ENCODE measurements around the gene ERN1. TPM values are rescaled to one million over a fixed set of nuclear protein-coding genes. Genes with fewer than 3 reads are reported as not detected.

Gene ERN1
- total RNA-seq, 1 donor from 2014 or later = 12.1 TPM

DNA sequence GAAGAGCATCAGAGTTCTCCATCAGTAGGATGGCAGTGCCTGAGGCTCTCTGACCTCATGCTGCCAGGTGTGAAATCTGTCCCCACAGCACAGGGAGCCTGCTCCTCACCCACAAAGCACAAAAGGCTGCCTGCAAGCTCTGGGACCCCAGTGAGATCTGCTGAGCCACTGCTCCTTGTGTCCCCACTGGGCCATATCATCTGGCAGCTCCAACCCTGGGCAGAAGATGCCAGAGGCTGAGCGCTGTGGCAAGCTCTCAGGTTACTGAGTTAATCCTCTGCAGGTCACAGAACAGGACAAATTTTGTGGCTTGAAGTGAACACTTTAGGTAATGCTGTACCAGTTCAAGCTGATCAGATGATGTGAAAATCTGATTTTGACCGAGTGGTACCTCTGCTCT, 26.7 kb upstream of the ERN1 start:
- Mint-ChIP-seq H3K4me3 (no peak overlapping the region), H3K27me3 (no peaks in the 10 kb centered on the region), H3K9me3 (no peaks in the 10 kb centered on the region), H3K27ac (no peak overlapping the region), H3K36me3 (peaks cover 12% of the 10 kb centered on the region), H3K4me1 (ENCODE audit: unreplicated experiment) (peaks cover 40% of the 10 kb centered on the region)
- TF ChIP-seq, protein P1, sequence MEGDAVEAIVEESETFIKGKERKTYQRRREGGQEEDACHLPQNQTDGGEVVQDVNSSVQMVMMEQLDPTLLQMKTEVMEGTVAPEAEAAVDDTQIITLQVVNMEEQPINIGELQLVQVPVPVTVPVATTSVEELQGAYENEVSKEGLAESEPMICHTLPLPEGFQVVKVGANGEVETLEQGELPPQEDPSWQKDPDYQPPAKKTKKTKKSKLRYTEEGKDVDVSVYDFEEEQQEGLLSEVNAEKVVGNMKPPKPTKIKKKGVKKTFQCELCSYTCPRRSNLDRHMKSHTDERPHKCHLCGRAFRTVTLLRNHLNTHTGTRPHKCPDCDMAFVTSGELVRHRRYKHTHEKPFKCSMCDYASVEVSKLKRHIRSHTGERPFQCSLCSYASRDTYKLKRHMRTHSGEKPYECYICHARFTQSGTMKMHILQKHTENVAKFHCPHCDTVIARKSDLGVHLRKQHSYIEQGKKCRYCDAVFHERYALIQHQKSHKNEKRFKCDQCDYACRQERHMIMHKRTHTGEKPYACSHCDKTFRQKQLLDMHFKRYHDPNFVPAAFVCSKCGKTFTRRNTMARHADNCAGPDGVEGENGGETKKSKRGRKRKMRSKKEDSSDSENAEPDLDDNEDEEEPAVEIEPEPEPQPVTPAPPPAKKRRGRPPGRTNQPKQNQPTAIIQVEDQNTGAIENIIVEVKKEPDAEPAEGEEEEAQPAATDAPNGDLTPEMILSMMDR (conservative IDR thresholded peaks at IDR 0.05) = no peak
- DNase-seq (ENCODE audit: extremely low spot score, unreplicated experiment) = no peak

DNA sequence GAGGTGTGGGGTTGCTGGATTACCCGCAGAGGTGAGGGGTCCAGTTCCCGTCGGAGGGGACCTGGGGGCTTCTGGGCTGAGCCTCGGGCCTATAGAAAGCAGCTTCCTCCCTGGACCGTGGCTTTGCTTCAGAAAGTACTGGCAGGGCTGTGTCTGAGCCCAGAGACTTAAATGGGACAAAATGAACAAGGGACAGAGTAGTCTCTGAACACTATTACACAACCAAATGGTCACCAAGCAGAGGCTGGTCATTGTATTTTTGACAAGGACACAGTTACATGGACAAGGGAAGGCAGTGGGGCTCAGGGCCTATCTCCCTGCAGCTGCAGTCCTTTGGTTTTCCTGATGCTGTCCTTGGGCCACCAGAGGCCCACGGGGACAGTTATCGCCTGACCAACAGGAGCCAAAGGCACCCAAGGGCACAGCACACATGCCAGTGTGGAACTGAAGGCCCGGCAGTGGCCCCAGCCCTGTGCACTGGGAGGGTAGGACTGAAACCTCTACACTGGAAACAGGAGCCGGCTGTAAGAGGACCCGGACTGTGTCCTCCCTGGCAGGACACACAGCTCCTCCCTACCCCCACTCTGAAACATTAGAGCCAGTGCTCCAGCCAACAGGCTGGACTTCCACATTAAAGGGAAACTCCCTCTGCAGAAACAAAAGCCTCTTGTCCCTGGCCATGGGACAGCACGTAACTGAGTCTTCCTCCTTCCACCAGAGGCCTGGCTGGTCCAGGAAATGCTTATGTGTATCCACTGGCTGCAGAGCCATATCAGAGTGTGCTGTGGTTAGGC, 26.0 kb upstream of the ERN1 start:
- Mint-ChIP-seq H3K36me3 (peaks cover 7% of the 10 kb centered on the region), H3K4me1 (ENCODE audit: unreplicated experiment) (peaks cover 32% of the 10 kb centered on the region), H3K27me3 (no peaks in the 10 kb centered on the region), H3K27ac (no peak overlapping the region), H3K4me3 (no peak overlapping the region), H3K9me3 (no peaks in the 10 kb centered on the region)
- TF ChIP-seq, protein P1 (conservative IDR thresholded peaks at IDR 0.05) = no peak
- no peak for DNase-seq (ENCODE audit: extremely low spot score, unreplicated experiment)

- TF ChIP-seq, protein P1 (conservative IDR thresholded peaks at IDR 0.05) = no peak
- H3K9me3 Mint-ChIP-seq = no peaks in the 10 kb centered on the region
- peaks cover 32% of the 10 kb centered on the region for H3K4me1 Mint-ChIP-seq (ENCODE audit: unreplicated experiment)
These were observed 25.2 kb upstream of the ERN1 start for GRCh38 chr17:64155129-64155528.

DNA sequence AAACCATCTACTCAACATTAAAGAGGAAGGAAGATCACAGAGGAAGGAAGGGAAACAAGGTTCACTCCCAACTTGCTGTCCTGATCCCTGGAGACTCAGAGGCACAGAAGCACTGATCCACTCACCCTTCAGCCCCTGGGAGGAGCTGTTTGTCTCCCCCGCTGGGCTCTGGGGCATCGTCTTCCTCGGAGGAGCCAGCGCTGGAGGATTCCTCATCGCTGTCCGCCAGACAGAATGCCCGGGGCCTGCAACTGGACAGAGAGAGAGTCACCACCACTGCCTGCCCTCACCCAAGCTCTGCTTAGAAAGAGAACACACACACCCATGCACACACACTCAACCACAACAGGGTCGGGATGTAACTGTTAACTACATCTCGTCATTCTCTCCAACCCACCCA, 24.8 kb upstream of the ERN1 start:
- Mint-ChIP-seq H3K4me1 (ENCODE audit: unreplicated experiment) (peaks cover 32% of the 10 kb centered on the region), H3K27ac (no peak overlapping the region), H3K36me3 (peaks cover 7% of the 10 kb centered on the region), H3K9me3 (no peaks in the 10 kb centered on the region), H3K4me3 (no peak overlapping the region), H3K27me3 (no peaks in the 10 kb centered on the region)
- TF ChIP-seq, protein P1 (conservative IDR thresholded peaks at IDR 0.05) = no peak
- DNase-seq (ENCODE audit: extremely low spot score, unreplicated experiment) = no peak

More at GRCh38 chr17:64155129-64155528, 25.2 kb upstream of the ERN1 start:
- Mint-ChIP-seq H3K36me3 (peaks cover 7% of the 10 kb centered on the region), H3K4me3 (no peak overlapping the region), H3K27me3 (no peaks in the 10 kb centered on the region), H3K27ac (no peak overlapping the region)
- no peak for DNase-seq (ENCODE audit: extremely low spot score, unreplicated experiment)

- DNase-seq (ENCODE audit: extremely low spot score, unreplicated experiment) = no peak
- no peaks in the 10 kb centered on the region for H3K9me3 Mint-ChIP-seq
- H3K27ac Mint-ChIP-seq = no peak overlapping the region
- H3K27me3 Mint-ChIP-seq = no peaks in the 10 kb centered on the region
- no peak overlapping the region for H3K4me3 Mint-ChIP-seq
- TF ChIP-seq, protein P1 (conservative IDR thresholded peaks at IDR 0.05) = no peak
- H3K36me3 Mint-ChIP-seq = peaks cover 7% of the 10 kb centered on the region
- H3K4me1 Mint-ChIP-seq (ENCODE audit: unreplicated experiment) = peaks cover 29% of the 10 kb centered on the region
These were observed 24.4 kb upstream of the ERN1 start for GRCh38 chr17:64154313-64154695.

All from type B pancreatic cell (in vitro differentiated cells).